GM21576 (cell line): ENCODE results near the gene NID1.
"Not testable (repeated sequence)": the region's sequence is repeated elsewhere in the genome, so short reads cannot be mapped to it uniquely, and the experiment has no call there.

ENCODE experiments used
- ATAC-seq: cut with Tn5 transposase; IDR thresholded peaks from one replicate; pipeline ENCODE4 v1.9.1; 2021; ENCODE audit warnings: mild to moderate bottlenecking, moderate library complexity; ENCODE audit not compliant: unreplicated experiment

The NID1 gene

GRCh38 chr1:236002025-236002390 is 62.9 kb downstream of the NID1 start:
- no peak for ATAC-seq

- ATAC-seq, result no peak
Measured at GRCh38 chr1:236000781-236001180, 64.1 kb downstream of the NID1 start.

DNA sequence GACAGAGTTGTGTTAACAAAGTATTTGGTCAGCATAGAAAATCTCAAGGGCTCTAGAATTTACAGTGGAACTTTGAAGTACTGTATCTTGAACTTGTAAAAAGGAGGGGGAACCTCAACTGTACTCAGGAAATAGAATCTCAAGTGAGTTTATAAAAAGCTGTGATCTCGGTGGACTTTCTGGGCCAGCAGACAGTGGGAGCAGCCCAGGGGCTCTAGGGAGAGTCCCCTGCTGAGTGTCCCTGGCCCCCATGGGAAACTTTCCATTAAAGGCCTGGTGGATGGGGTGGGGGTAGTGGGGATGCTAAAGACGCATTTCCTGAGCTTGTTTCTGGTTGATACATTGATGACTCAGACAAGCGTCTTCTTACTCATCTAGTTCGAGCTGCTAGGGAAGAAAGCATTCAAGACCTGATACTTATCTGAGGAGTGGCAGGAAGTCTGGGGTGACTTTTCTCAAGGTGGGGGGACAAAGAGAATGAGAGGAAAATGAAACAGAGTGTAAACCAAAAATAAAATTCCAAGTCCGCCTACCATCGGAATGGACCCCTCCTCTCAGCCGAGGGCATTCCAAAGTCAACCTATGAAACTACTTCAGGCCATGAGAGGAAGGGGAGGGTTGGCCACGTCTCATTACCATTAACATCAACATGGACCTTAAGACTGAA is 65.5 kb downstream of the NID1 start:
- peak; percentile 83 for ATAC-seq

DNA sequence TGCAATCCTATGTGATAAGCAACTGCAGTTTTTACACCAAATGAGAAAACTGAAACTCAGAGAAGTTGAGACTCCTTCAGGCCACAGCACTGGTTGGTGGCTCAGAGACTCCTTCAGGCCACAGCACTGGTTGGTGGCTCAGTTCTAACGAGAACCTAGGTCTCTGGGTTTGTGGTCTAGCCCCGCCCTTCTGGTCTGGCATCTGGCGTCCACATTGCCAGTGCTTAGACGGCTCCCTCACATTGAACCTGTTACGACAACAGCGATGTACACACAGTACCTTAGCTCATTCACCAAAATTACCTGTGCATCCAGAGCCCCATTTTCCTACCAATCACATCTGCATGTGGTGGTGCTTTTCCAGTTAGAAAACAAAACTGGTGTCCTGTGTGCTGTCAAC is 66.1 kb downstream of the NID1 start:
- ATAC-seq, result peak; percentile 46

GRCh38 chr1:235997931-235998330 is 67.0 kb downstream of the NID1 start:
- no peak for ATAC-seq

DNA sequence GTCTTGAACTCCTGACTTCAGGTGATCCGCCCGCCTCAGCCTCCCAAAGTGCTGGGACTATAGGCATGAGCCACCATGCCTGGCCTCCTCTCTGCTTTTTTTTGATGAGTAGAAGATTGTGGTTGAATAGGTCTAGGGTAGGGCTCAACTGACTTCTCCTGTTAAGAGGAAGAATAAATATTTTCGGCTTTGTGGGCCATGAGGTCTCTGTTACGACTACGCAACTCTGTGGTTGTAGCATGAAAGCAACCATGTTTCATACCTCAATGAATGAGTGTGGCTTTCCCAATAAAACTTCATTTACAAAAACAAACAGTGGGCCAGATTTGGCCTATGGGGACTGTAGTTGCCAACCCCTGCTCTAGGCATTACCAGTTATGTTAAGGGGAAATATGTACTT is 67.8 kb downstream of the NID1 start:
- no peak for ATAC-seq

DNA sequence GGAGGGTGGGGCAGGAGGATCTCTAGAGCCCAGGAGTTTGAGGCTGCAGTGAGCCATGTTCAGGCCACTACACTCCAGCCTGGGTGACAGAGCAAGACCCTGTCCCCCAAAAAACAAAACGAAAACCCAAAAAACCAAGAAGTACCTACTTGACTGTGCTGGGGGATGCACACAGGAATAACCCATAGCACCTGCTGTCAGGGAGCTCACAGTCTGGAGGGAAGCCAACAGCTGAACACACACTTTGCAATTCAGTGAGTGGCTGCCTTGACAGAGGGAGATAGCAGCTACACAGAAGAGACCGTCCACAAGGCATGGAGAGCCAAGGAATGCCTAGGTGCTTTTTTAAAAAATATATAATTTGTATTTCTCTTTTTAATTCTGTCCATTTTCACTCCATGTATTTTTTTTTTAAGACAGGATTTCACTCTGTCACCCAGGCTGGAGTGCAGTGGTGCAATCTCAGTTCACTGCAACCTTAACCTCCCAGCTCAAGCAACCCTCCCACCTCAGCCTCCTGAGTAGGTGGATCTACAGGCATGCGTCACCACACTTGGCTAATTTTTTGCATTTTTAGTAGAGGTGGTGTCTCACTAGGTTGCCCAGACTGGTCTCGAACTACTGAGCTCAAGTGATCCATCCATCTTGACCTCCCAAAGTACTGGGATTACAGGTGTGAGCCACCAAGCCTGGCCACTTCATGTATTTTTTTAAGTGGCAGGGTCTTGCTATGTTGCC is 68.7 kb downstream of the NID1 start:
- ATAC-seq, result no peak

- ATAC-seq, result no peak
Measured at GRCh38 chr1:235995511-235995910, 69.4 kb downstream of the NID1 start.

DNA sequence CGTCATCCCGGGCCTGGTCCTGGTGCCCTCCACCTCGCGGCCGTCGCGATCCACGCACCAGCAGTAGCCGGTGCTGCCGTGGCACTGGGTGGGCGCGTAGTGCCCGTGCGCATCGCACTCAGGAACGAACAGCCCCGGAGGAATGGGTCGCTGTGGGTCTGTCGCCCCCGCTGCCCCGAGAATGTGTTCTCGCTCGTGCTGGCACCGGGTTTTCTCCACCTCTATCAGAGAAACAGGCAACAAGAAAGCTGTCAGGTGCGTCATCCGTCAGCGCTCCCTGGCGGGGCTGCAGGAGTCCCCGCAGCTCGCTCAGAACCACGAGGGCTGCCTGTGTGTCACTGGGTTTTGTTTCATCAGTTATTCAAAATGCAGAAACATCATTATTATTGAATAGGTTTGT is 71.2 kb downstream of the NID1 start:
- no peak for ATAC-seq

- ATAC-seq, result no peak
Measured at GRCh38 chr1:235992868-235993267, 72.0 kb downstream of the NID1 start.

- ATAC-seq, result no peak
Measured at GRCh38 chr1:235992346-235992745, 72.5 kb downstream of the NID1 start.

GRCh38 chr1:235990330-235990795 is 74.5 kb downstream of the NID1 start:
- ATAC-seq, result no peak

- ATAC-seq, result no peak
Measured at GRCh38 chr1:235989105-235989504, 75.8 kb downstream of the NID1 start.

DNA sequence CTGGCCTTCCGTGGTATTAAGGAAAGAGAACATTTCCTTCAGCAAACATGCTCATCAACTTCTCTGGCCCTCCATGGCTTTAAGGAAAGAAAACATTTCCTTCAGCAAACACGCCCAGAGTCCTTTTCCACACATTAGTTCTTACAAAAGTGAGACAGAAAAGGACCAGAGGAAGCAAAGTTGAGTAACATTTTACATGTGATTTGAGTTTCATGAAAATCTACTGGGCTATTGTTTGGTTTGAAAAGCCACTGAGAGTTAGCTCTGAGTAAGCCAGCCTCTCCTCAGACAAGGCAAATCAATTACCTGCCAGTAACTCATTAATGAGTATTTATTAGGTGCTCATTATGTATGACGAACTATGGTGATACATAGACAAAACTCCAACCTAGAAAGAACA is 78.0 kb downstream of the NID1 start:
- ATAC-seq, result no peak

DNA sequence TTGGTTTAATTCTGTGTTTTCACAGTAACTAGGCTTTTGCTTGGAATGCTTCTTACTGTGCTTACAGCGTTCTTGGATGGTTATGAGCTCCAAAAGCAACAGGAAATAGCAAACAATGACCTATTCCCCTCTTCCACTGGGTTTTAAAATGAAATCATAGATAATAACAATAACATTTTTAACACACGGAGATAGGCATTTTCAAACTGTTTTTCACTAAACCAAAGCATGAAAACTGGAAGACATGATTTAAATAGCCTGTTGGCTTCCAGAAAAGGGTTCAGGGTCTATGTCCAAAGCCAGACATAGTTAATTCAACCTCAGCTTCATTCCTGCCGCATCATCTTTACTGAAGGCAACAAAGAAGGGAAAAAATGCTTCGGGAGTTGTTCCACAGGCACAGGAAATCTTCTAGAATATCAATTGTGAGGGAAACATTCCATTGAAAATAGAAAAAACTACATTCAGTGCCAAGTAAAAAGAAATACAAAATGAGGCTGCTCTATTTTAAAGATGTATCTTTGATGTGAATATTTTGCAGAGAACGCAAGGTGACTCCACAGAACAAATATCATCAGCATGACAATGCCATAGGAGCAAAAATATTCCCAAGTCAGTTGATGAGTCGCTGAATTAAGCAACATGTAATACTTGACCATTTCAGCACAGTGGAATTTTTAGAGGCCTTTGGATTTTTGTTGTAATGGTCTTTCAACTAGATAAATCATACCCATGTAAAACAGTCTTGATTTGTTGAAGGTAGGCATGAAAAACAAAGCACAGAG is 80.7 kb downstream of the NID1 start:
- no peak for ATAC-seq

GRCh38 chr1:235980976-235981375 is 83.9 kb downstream of the NID1 start:
- ATAC-seq, result no peak

GRCh38 chr1:235979716-235980333 is 85.1 kb downstream of the NID1 start:
- ATAC-seq, result no peak

- no peak for ATAC-seq
Measured at GRCh38 chr1:235979176-235979575, 85.7 kb downstream of the NID1 start.

DNA sequence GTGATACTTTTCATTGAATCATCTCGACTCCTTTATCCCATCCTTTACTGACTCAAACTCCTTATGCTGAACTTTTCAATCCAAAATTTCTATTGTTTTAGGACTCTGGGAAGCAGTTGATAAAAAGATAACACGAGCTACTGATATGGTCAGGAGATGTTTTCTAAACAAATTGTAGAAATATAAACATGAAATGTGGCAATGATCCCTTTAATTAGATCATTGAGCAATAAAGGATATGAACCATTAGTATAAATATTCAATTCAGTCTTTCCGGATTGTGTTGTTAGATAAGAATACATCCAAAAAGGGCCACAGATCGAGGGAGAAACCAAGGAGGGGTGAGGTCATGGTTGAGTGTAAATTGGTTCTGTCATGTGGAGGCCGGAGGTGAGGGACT is 88.4 kb downstream of the NID1 start:
- no peak for ATAC-seq

DNA sequence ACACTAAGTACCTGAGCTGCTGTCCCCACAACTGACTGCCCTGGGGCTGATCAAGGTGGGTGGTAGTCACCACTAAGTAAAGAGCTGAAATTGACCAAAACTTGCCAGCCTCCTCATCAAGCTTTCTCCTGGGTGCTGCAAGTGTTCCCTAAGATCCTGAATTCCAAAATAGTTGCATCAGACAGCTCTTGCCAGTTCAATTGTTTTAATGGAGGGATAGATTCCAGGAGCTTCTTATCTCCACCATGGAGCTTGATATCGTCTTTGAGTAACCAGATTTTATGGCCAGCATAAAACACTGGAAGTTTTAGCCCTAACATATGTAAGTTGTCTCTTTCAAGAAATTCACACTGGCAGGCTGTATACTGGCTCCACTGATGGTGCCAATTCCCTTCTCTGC is 90.3 kb downstream of the NID1 start:
- no peak for ATAC-seq

- ATAC-seq, result not testable (repeated sequence)
Measured at GRCh38 chr1:235972691-235973090, 92.2 kb downstream of the NID1 start.
